ENCODE data around the gene TBC1D10A.

DNA sequence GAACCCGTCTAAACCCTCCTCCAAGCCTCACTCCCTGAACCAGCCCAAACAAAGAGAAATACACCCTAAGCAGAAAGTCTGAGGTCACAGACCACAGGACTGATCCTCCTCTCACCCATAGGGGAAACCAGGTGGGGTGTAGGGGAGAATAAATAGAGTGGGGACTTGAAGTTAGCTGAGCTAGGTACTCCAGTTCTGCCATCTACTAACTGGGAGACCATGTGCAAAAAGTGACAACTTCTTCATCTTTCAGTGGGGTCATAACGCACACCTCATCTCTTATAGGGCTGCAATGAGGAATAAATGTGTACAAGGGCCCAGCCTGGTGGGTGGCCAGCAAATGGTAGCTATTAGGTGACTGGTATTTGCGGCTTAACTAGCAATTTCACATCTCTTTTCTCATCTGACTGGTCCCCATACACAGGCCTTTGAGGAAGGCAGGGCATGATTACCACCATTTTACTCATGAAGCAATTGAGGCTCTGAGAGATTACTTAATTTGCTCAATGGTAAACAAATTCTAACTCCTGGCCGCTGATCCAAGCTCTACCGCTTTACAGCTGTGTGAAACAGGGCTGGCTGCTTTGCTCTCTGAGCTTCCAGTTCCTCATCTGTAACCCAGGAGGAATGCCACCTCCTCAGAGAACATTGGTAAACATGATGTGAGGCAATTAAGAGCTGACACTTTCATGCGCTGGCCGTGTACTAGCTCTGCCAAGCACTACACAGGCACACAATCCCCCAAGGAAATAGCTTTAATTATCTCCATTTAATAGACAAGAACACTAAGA lies 16.6 kb downstream of the TBC1D10A start:
- TF ChIP-seq, protein P1, sequence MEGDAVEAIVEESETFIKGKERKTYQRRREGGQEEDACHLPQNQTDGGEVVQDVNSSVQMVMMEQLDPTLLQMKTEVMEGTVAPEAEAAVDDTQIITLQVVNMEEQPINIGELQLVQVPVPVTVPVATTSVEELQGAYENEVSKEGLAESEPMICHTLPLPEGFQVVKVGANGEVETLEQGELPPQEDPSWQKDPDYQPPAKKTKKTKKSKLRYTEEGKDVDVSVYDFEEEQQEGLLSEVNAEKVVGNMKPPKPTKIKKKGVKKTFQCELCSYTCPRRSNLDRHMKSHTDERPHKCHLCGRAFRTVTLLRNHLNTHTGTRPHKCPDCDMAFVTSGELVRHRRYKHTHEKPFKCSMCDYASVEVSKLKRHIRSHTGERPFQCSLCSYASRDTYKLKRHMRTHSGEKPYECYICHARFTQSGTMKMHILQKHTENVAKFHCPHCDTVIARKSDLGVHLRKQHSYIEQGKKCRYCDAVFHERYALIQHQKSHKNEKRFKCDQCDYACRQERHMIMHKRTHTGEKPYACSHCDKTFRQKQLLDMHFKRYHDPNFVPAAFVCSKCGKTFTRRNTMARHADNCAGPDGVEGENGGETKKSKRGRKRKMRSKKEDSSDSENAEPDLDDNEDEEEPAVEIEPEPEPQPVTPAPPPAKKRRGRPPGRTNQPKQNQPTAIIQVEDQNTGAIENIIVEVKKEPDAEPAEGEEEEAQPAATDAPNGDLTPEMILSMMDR (IDR thresholded peaks at IDR 0.05) = no peak
- TF ChIP-seq EP300 (IDR thresholded peaks at IDR 0.05) = no peak

All from ovary (tissue), 3 donors.